GM19324 (cell line): ENCODE results near the gene AKAP8.
"Not testable (repeated sequence)": the region's sequence is repeated elsewhere in the genome, so short reads cannot be mapped to it uniquely, and the experiment has no call there.

ENCODE experiments used
- ATAC-seq: cut with Tn5 transposase; IDR thresholded peaks from one replicate; pipeline ENCODE4 v1.9.1; 2021; ENCODE audit warnings: mild to moderate bottlenecking, moderate library complexity; ENCODE audit not compliant: unreplicated experiment, low FRiP score

The AKAP8 gene

GRCh38 chr19:15379083-15379998, at the start of gene AKAP8:
Gene AKAP8 (minus strand): TSS chr19:15379787. CDS start chr19:15379731, 56 bp downstream.
- ATAC-seq = peak; percentile 90

DNA sequence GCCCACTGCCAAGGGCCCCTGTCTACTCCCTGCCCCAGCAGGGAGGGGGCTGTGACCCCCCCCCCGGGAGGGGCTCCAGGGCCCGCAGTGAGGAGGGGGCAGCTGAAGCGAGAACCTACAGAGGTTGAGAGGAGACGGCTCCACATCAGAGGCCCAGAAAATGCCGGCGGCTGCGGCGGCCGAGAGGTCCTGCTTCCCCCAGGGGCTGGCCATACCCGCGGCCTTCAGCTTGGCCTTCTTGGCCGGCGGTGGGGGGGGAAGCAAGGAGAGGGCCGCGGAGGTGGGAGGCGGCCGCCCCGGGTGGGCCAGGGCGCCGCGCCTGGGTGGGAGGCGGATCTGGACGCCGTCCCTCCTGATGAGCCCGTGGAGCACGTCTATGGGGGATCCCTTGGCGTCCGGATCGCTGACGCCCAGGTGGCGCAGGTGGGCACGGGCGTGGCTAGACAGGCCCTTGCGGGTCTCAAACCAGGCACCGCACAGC, 48.4 kb upstream of the AKAP8 start:
- no peak for ATAC-seq

DNA sequence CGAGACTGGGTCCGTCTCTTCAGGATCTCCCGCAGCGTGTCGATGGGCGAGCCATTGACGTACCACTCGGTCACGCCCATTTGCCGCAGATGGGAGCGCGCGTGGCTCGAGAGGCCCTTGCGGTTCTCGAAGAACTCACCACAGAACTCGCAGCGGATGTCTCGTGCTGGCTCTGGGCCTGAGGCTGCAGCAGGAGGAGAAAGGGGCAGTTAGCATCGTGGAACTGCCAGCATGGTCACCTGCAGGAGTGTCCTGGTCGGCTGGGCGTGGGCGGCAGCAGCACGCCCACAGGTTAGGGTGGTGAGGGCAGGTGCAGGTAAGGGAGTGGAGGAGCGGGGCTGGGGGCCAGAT, 47.7 kb upstream of the AKAP8 start:
- no peak for ATAC-seq

DNA sequence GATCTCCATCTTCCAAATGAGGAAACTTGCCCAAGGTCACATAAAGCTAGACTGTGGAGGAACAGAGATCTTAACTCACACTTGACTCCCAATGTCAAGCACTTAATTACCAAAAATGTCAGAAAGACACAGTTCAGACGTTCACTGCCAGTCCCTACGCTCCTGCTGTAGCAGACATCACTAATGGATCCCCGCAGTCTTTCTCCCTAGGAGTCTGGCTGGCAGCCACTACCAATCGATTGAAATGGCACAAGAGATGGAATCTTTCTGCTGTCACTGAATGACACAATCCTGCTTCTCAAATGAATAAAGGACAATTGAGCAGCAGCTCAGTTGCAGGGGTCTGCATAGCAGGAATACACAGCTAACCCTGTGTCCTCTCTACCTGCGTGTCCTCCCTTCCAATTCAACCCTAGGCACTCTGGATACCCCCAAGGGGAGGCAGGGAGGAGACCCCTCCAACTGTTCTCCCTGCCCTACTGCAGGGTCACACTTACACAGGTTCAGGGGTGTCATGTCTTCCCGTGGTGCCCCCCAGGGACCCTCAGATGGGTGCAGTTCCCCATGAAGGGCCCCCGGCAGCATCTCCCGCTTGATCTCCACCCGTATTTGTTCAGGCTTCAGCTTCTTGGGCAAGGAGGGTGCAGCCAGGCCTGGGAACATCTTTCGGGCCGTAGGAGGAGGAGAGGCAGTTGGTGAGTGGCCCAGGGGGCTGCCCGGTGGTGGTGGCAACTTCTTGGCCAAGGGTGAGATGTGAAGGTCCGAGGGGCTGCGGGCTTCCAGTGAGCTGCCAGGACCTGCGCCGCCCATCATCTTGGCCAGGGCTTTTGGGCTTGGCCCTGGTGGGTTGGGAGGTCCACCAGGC, 47.1 kb upstream of the AKAP8 start:
- no peak for ATAC-seq

DNA sequence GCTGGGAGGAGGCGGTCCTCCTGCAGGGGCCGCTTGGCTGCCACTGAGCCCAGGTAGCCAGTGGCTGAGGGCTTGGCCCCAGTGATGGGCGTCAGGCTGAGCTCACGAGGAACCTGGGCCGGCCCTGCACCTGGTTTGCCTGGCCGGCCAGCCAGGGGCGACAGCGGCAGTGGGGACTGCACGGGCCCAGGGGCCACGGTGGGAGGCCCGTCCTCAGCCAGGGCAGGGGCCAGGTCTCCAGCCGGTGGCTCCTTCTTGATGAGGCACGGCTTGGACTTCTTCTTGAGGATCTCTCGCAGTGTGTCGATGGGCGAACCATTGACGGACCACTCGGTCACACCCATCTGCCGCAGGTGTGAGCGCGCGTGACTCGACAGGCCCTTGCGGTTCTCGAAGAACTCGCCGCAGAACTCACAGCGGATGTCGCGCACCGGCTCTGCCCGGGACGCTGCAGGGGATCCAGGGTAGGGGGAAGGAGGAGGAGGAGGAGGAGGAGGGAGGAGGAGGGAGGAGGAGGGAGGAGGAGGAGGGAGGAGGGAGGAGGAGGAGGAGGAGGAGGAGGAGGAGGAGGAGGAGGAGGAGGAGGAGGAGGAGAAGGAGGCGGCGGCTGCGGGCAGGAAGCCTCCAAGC, 45.8 kb upstream of the AKAP8 start:
- no peak for ATAC-seq

- ATAC-seq = no peak
Observed at GRCh38 chr19:15424692-15425272, 45.2 kb upstream of the AKAP8 start.

DNA sequence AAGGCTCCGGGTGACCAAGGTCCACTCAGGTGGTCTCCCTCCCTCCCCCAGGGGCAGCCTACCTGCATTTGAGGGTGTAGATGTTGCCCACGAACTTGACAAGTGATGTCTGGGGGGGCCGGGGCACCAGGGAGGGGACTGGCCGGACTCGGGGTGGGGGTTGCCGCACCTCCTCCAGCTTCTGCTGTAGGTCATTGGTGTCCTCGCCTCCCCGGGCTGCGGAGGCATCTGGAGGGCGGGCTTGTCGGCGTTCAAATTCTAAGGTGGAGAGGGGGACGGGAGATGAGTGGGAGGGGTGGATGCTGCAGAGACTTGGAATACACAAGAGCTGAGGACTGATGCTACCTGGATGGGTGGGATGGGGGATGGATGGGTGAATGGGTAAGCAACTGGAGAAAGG, 44.5 kb upstream of the AKAP8 start:
- no peak for ATAC-seq

- no peak for ATAC-seq
Observed at GRCh38 chr19:15423130-15423529, 43.5 kb upstream of the AKAP8 start.

- ATAC-seq = no peak
Observed at GRCh38 chr19:15422296-15423075, 42.9 kb upstream of the AKAP8 start.

DNA sequence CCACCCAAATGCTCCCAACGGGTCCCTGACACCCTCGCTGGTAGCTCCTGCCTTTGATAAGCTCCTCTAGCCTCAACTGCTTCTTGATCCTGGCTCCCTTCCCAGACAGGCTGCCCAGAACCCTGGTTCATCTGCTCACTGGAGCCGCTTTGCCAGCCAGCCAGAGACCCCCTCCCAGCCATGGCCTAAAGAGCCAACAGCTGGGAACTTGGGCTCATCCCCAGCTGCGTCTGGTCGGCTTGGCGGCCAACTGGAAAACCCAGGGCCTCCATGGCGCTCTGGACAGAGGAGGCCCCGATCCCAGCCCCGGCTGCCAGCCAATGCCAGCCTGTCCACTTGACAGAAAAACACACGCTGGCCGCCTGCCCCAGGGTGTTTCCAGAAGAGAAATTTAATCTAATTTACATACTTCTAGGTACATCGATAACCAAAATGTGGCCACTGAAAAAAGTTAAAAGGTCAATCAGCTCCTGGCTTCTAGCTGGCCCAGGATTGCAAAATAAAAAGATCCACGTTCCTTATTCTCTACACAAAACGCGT, 42.2 kb upstream of the AKAP8 start:
- ATAC-seq = no peak

- ATAC-seq = no peak
Observed at GRCh38 chr19:15421136-15421695, 41.6 kb upstream of the AKAP8 start.

GRCh38 chr19:15419413-15420025, 39.9 kb upstream of the AKAP8 start:
- no peak for ATAC-seq

DNA sequence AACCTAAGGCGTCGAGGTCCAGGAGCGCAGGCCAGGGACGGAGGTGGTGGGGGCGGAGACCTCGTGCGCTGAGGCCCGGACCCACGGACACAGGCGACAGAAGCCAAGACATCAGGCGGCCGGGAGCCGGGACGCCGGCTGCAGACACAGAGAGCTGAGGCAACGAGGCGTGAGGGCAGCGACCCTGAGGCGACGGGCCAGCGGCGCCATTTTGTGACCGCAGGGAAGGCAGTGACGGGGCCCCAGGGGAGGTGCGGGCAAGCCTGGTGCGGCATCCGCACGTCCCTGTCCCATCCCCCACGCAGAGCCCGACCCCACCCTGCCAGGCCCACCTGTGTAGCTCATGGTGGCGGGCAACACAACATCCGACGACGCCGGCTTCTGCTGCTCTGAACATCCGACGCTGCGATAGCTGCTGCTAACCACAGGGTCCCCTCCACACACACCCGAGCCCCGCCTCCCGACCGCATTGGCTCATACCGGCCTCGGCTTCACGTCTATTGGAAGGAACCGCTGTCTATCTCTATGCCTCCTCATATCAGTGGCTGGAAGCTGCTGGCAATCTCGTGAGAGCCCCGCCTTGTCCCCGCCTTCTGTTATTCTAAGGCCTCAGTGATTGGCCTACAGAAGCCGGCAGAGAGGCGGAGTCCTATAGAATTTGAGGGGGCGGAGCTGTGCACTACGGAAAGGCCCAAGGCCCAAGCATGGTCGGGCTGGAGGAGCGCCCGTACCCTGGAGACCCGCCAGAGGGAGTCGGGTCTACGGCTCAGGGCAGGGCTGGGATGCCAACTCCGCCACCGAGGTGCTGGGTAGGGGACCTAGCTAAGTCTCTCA, 39.2 kb upstream of the AKAP8 start, which contains the start of gene AKAP8L:
Gene AKAP8L, minus strand, starts transcription at position 410 of the 834 bp plus-strand sequence. Its CDS starts 65 bp downstream, at position 345.
- ATAC-seq = peak; percentile 97

GRCh38 chr19:15418231-15418578, 38.6 kb upstream of the AKAP8 start:
- no peak for ATAC-seq

- no peak for ATAC-seq
Observed at GRCh38 chr19:15417699-15418098, 38.1 kb upstream of the AKAP8 start.

GRCh38 chr19:15412832-15413231, 33.2 kb upstream of the AKAP8 start:
- ATAC-seq = no peak

GRCh38 chr19:15411351-15411750, 31.8 kb upstream of the AKAP8 start:
- ATAC-seq = not testable (repeated sequence)

DNA sequence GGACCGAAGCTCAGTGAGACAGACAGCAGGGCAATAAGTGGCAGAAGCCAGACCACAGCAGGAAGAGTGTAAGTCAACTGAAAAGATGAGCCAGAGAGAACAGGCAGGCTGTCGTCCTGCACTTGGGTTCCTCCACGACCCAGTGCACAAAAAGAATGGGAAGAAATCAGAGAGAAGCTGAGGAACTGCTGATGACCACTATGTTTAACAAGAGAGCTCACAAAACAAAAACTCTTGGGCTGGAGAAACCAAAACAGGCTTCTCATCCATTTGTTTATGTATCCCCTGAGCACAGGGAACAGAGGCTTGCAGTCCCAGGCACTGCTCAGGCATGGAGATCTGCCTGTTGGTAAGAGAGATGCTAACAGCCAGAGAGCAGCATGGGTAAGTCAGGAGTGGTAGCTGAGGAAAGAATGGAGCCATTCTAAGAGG, 25.2 kb upstream of the AKAP8 start:
- no peak for ATAC-seq
